Thyroid gland (tissue), 4 donors: ENCODE results near the gene HSD17B11.

Experiments used
- CTCF ChIP-seq, 6 experiments: fragments of 200-600 bp in 3 of 6; fragments of 450-650 bp in 3 of 6; sonication (generic) in 3 of 6; IDR thresholded peaks; one replicate each; pipeline ENCODE4 v1.5.1; 2016 to 2019; ENCODE audit warnings: antibody characterized with exemption in 6 of 6, mild to moderate bottlenecking in 2 of 6, inconsistent platforms in 1 of 6, moderate library complexity in 1 of 6
- POLR2A ChIP-seq, 2 donors: fragments of 450-650 bp; IDR thresholded peaks; one replicate each; pipeline ENCODE4 v1.6.1; 2017; ENCODE audit warnings: antibody characterized with exemption in 2 of 2, mild to moderate bottlenecking in 2 of 2, moderate library complexity in 1 of 2

- TF ChIP-seq CTCF (IDR thresholded peaks at IDR 0.05) (no peak), POLR2A (IDR thresholded peaks at IDR 0.05) (no peak)
These were observed 1.2 kb upstream of the HSD17B11 start for GRCh38 chr4:87392183-87392582.
